OCI-LY1 (cell line): ENCODE data around the gene PLD1.

Source experiments
- EZH2 ChIP-seq: fragments of 200-600 bp; sonication (generic), shearing (Covaris generic); IDR thresholded peaks from 2 replicates; pipeline ENCODE4 v1.8.0; 2017; ENCODE audit warnings: borderline replicate concordance, mixed run types, mild to moderate bottlenecking, antibody characterized with exemption, low read length, moderate library complexity, mixed read lengths
- TF ChIP-seq, protein P1 (sequence below): fragments of 200-600 bp; sonication (generic), shearing (Covaris generic); IDR thresholded peaks from 2 replicates; pipeline ENCODE4 v1.5.1; 2017; ENCODE audit warnings: mild to moderate bottlenecking, antibody characterized with exemption, low read length, moderate library complexity, mixed read lengths

DNA sequence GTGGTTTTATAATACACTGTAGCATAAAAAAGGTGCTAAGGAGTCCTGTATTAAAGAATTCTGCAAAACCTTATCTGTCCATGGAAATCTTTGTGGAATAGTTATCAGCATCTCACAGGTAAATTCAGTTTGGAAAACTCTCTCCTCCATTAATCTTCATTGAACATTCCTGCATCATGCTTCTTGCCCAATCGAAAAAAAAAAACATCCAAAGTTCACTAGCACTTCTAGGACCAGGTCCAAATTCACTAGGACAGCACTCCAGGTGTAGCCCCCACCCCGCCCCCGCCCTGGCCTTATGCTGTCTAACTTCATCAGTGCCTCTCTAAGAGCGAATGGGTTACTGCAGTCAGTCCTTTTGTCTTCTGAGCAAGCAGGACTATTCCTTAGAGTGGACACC lies 138.6 kb downstream of the PLD1 start:
- no peak for TF ChIP-seq EZH2
- TF ChIP-seq, protein P1, sequence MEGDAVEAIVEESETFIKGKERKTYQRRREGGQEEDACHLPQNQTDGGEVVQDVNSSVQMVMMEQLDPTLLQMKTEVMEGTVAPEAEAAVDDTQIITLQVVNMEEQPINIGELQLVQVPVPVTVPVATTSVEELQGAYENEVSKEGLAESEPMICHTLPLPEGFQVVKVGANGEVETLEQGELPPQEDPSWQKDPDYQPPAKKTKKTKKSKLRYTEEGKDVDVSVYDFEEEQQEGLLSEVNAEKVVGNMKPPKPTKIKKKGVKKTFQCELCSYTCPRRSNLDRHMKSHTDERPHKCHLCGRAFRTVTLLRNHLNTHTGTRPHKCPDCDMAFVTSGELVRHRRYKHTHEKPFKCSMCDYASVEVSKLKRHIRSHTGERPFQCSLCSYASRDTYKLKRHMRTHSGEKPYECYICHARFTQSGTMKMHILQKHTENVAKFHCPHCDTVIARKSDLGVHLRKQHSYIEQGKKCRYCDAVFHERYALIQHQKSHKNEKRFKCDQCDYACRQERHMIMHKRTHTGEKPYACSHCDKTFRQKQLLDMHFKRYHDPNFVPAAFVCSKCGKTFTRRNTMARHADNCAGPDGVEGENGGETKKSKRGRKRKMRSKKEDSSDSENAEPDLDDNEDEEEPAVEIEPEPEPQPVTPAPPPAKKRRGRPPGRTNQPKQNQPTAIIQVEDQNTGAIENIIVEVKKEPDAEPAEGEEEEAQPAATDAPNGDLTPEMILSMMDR: no peak
